ENCODE data around the gene LONRF2.

Gene LONRF2

DNA sequence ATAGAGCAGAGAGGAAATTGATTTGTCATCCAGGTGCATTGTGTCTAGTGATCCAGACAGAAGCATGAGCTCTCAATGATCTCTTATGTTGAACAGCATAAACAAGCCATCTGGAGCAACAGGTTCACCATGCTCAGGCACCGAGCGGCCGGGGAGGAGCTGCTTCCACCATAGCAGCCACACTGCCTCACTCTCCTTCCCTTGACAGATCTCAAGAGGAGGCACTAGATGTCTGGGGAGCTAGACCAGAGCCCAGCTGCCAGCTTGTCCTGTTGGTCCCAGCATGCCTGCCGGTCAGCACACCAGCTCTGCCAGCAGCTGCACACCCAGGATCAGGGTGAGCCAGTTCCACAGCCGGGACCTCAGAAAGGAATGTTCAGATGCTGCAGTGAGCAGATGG, 17.5 kb upstream of the LONRF2 start:
- no peak overlapping the region for H3K9ac ChIP-seq (ENCODE audit: low read length)
- H3K4me3 ChIP-seq (ENCODE audit: low read depth, low read length), result no peak overlapping the region
- H3K27ac ChIP-seq (ENCODE audit: low read depth, low read length), result no peak overlapping the region
- H3K4me1 ChIP-seq (ENCODE audit: control insufficient read depth, insufficient read depth, low read length), result no peaks in the 10 kb centered on the region
- no peaks in the 10 kb centered on the region for H3K36me3 ChIP-seq (ENCODE audit: control insufficient read depth, insufficient read depth, low read length)
- H3K27me3 ChIP-seq (ENCODE audit: control insufficient read depth, insufficient read depth, low read length), result no peaks in the 10 kb centered on the region
- peaks cover 15% of the 10 kb centered on the region for H3K9me3 ChIP-seq (ENCODE audit: control insufficient read depth, insufficient read depth, low read depth, low read length)

DNA sequence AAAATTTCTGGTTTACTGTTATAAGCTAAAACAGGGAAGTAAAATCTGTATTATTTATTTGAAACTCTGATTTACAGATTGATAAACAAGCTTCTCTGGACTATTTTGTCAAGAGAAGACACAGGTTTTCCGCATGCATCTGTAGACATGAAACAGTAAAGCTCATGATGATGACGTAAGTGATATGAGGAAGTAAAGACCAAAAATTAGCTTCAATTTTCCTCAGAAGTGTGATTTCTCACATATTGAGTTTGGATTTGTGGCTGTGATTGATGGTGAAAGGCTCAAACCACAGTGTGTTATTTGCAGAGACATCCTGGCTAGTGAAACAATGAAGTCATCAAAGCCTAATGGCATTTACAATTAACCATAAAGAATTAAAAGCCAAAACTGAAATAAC, 12.6 kb upstream of the LONRF2 start:
- Histone ChIP-seq H3K27me3 (ENCODE audit: control insufficient read depth, insufficient read depth, low read length) (no peaks in the 10 kb centered on the region), H3K4me3 (ENCODE audit: low read depth, low read length) (no peak overlapping the region), H3K27ac (ENCODE audit: low read depth, low read length) (no peak overlapping the region), H3K9ac (ENCODE audit: low read length) (no peak overlapping the region), H3K36me3 (ENCODE audit: control insufficient read depth, insufficient read depth, low read length) (no peaks in the 10 kb centered on the region), H3K9me3 (ENCODE audit: control insufficient read depth, insufficient read depth, low read depth, low read length) (peaks cover 24% of the 10 kb centered on the region), H3K4me1 (ENCODE audit: control insufficient read depth, insufficient read depth, low read length) (no peaks in the 10 kb centered on the region)

DNA sequence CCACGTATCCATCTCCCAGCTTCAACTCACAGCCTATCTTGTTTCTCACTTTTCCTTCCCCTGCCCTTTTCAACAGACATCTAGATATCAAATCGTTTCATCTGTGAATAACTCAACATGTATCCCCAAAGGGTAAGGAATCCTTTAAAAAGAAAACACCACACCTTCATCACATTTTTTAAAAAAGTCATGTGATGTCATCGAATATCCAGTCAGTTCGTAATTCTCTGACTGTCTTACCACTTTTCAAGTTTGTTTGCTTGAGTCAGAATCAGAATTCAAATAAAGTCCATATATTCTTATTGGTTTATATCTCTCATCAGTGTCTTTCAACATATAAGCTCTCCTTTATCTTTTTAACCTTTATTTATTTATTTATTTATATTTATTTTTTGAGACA, 5.4 kb upstream of the LONRF2 start:
- Histone ChIP-seq H3K27me3 (ENCODE audit: control insufficient read depth, insufficient read depth, low read length) (peaks cover 30% of the 10 kb centered on the region), H3K9me3 (ENCODE audit: control insufficient read depth, insufficient read depth, low read depth, low read length) (peaks cover 5% of the 10 kb centered on the region), H3K9ac (ENCODE audit: low read length) (no peak overlapping the region), H3K27ac (ENCODE audit: low read depth, low read length) (no peak overlapping the region), H3K36me3 (ENCODE audit: control insufficient read depth, insufficient read depth, low read length) (no peaks in the 10 kb centered on the region), H3K4me3 (ENCODE audit: low read depth, low read length) (no peak overlapping the region), H3K4me1 (ENCODE audit: control insufficient read depth, insufficient read depth, low read length) (no peaks in the 10 kb centered on the region)

DNA sequence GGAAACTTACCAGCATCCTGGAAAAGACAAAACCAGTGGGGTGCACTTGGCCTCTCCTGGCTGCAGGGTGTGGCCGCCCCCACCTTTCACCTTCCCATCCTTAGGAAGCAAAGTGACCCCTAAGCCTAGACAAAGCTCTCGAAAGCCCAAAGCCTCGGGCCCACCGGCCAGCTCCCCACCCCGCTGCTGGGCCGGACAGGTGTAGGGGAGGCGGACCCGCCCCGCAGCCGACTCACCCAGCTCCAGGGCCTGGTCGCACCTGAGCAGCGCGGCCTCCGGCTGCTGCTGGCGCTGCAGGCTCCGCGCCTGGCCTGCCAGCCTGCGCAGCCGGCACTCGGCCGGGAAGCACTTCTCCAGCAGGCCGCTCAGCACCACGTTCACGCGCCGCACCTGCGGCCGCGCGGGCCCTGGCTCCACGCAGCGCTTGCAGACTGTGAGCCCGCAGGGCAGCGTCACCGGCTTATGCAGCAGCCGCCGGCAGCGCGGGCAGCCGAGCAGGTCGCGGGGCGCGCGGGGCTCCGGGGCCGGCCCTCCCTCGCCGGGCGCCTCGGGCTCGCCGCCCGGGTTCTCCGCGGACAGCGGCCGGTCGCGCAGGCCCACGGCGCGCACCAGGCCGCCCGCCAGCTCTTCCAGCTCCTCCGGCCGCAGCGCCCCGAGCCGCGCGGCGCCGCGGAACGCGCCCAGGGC, 979 bp downstream of the LONRF2 start:
- H3K27me3 ChIP-seq (ENCODE audit: control insufficient read depth, insufficient read depth, low read length), result peaks cover 67% of the 10 kb centered on the region
- H3K4me1 ChIP-seq (ENCODE audit: control insufficient read depth, insufficient read depth, low read length), result no peaks in the 10 kb centered on the region
- peaks cover 18% of the 10 kb centered on the region for H3K9me3 ChIP-seq (ENCODE audit: control insufficient read depth, insufficient read depth, low read depth, low read length)
- H3K36me3 ChIP-seq (ENCODE audit: control insufficient read depth, insufficient read depth, low read length), result no peaks in the 10 kb centered on the region
- H3K9ac ChIP-seq (ENCODE audit: low read length), result peak overlapping the region; percentile 43
- peak overlapping the region; percentile 70 for H3K4me3 ChIP-seq (ENCODE audit: low read depth, low read length)
- H3K27ac ChIP-seq (ENCODE audit: low read depth, low read length), result no peak overlapping the region

DNA sequence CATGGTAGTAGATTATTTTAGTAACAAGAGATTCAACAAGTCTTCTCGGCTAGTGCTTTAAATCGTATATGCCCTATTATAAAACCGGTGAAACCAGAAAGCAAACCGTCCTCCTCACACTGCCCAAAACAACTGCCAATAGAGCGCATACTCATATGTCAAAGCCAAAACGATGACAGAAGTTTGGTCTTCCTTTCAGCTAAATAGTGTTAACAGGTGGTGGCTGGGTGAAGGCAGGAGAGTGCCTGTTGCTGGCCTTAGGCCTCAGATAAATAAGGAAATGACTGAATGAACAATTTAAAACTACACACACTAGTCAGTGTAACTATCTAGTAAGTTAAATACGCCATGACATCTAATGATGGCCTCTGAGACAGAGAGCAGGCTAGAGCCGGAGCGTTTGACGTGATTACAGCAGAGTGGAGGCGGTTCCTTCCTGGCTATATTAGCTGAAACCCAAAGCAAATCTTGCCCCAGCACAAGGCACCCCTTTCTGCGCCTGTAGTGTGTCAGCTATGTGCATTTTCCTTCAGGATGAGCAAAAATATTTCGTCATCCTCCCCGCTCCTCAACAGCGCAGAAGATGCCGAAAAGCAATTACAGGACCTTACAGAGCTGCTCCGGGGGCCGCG, 1.6 kb downstream of the LONRF2 start:
- H3K4me1 ChIP-seq (ENCODE audit: control insufficient read depth, insufficient read depth, low read length), result no peaks in the 10 kb centered on the region
- H3K9me3 ChIP-seq (ENCODE audit: control insufficient read depth, insufficient read depth, low read depth, low read length), result peaks cover 18% of the 10 kb centered on the region
- no peaks in the 10 kb centered on the region for H3K36me3 ChIP-seq (ENCODE audit: control insufficient read depth, insufficient read depth, low read length)
- peak overlapping the region; percentile 70 for H3K4me3 ChIP-seq (ENCODE audit: low read depth, low read length)
- no peak overlapping the region for H3K9ac ChIP-seq (ENCODE audit: low read length)
- H3K27ac ChIP-seq (ENCODE audit: low read depth, low read length), result no peak overlapping the region
- peaks cover 64% of the 10 kb centered on the region for H3K27me3 ChIP-seq (ENCODE audit: control insufficient read depth, insufficient read depth, low read length)

DNA sequence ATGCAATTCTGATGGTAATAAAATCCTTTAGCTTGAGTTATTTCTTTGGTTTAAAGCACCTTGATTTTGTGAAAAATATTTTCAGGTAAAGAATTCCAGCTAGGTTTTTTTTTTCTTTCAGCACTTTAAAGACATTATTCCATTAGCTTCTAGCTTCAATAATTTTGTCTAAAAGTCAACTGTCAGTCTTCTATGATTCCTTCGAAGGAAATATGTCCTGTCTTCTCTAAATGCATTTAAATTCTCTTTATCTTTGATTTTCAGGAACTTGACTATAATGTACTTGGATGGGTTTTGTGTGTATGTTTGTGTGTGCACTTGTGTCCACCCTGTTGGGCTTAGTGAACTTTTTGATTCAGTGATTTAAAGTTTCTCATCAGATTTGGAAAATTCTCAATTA, 4.7 kb downstream of the LONRF2 start:
- H3K27me3 ChIP-seq (ENCODE audit: control insufficient read depth, insufficient read depth, low read length), result peaks cover 36% of the 10 kb centered on the region
- no peak overlapping the region for H3K9ac ChIP-seq (ENCODE audit: low read length)
- H3K27ac ChIP-seq (ENCODE audit: low read depth, low read length), result no peak overlapping the region
- peaks cover 18% of the 10 kb centered on the region for H3K9me3 ChIP-seq (ENCODE audit: control insufficient read depth, insufficient read depth, low read depth, low read length)
- H3K36me3 ChIP-seq (ENCODE audit: control insufficient read depth, insufficient read depth, low read length), result no peaks in the 10 kb centered on the region
- H3K4me1 ChIP-seq (ENCODE audit: control insufficient read depth, insufficient read depth, low read length), result no peaks in the 10 kb centered on the region
- H3K4me3 ChIP-seq (ENCODE audit: low read depth, low read length), result no peak overlapping the region

DNA sequence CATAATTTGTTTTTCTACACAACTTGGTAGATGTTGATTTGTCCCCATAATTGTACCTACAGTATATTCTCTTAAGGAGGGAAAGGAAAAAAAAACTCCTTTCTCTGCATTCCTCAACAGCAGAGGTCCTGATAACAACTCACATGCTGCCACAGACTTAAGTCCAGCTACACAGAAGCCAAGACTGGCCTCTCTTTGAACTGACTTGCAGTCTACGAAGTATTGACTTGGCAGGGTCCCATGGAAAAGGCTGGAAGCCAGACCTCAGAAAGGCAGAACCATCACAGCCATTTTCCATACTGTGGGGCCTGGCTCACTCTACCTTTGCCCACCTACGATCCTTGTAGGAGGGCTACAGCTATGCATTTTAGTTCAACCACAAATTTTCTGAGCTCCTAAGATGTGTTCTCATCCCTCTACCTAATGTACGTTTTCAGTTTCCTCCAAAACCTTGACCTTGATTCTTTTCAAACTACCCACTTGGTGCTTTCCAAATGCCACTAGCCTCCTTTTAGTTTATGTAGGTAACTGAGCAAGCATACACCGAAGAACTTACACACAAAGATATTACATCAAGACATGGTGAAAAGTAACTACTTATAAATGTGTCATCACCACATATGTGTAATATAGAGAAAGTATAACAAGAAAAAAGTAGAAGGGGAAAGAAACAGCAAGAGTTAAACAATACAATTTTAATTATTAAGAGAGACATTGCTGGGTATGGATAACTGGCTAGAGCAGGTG, 12.2 kb downstream of the LONRF2 start:
- Histone ChIP-seq H3K27ac (ENCODE audit: low read depth, low read length) (no peak overlapping the region), H3K4me1 (ENCODE audit: control insufficient read depth, insufficient read depth, low read length) (no peaks in the 10 kb centered on the region), H3K9me3 (ENCODE audit: control insufficient read depth, insufficient read depth, low read depth, low read length) (no peaks in the 10 kb centered on the region)

DNA sequence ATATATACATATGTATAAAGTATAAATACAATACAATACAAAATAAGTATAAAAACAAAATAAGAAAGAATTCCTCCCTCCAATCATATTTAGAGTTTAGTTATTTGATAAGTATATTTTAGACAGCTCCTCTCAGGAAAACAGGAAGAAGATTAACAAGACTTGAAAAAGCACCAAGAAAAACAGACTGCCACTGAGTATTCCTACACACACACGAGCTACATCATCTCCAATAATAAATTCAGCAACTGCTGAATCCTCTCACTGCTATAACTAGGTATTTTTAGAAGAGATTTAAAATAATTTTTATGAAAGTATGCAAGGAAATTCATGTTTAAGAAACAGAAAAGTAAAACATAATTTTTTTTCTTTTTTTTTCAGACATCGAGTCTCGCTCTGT, 13.0 kb downstream of the LONRF2 start:
- Histone ChIP-seq H3K4me1 (ENCODE audit: control insufficient read depth, insufficient read depth, low read length) (no peaks in the 10 kb centered on the region), H3K27ac (ENCODE audit: low read depth, low read length) (no peak overlapping the region), H3K4me3 (ENCODE audit: low read depth, low read length) (no peak overlapping the region)

More for the DNA sequence above, 12.2 kb downstream of the LONRF2 start:
- Histone ChIP-seq H3K36me3 (ENCODE audit: control insufficient read depth, insufficient read depth, low read length) (no peaks in the 10 kb centered on the region), H3K4me3 (ENCODE audit: low read depth, low read length) (no peak overlapping the region), H3K9ac (ENCODE audit: low read length) (no peak overlapping the region), H3K27me3 (ENCODE audit: control insufficient read depth, insufficient read depth, low read length) (no peaks in the 10 kb centered on the region)

DNA sequence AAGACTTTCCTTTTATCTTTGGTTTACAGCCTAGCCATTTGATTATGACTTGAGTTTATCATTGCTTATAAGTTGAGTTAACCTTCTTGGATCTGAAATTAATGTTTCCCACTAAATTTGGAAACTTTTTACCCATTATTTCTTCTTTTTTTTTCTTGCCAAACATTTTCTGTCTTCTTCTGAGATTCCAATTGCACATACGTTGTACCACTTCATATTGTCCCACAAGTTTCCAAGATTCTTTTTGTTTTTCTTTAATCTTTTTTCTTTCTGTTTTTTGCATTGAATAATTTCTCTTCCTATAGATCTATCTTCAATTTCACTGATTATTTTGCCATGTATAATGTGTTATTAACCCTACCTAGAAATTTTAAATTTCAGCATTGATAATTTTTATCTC, 18.6 kb downstream of the LONRF2 start:
- Histone ChIP-seq H3K27ac (ENCODE audit: low read depth, low read length) (no peak overlapping the region), H3K9me3 (ENCODE audit: control insufficient read depth, insufficient read depth, low read depth, low read length) (no peaks in the 10 kb centered on the region; the same call in 1 of the 2 replicates), H3K36me3 (ENCODE audit: control insufficient read depth, insufficient read depth, low read length) (no peaks in the 10 kb centered on the region), H3K27me3 (ENCODE audit: control insufficient read depth, insufficient read depth, low read length) (no peaks in the 10 kb centered on the region), H3K4me1 (ENCODE audit: control insufficient read depth, insufficient read depth, low read length) (no peaks in the 10 kb centered on the region), H3K4me3 (ENCODE audit: low read depth, low read length) (no peak overlapping the region), H3K9ac (ENCODE audit: low read length) (no peak overlapping the region)

More for the DNA sequence above, 13.0 kb downstream of the LONRF2 start:
- Histone ChIP-seq H3K36me3 (ENCODE audit: control insufficient read depth, insufficient read depth, low read length) (no peaks in the 10 kb centered on the region), H3K9me3 (ENCODE audit: control insufficient read depth, insufficient read depth, low read depth, low read length) (no peaks in the 10 kb centered on the region), H3K27me3 (ENCODE audit: control insufficient read depth, insufficient read depth, low read length) (no peaks in the 10 kb centered on the region), H3K9ac (ENCODE audit: low read length) (no peak overlapping the region)

DNA sequence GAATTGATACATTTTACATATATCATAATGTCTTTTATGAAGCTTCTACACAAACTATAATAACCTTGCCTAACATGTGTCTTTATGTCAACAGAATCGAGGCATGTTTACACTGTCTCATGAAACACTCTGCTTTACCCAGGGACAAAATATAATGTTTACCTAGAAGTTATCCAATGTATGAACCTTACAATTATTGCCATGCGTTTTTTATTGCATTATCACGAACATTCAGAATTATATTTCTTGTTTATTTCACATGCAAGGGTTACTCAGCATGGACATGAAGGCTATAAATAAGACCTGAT, 19.8 kb downstream of the LONRF2 start:
- no peak overlapping the region for H3K27ac ChIP-seq (ENCODE audit: low read depth, low read length)
- no peaks in the 10 kb centered on the region for H3K36me3 ChIP-seq (ENCODE audit: control insufficient read depth, insufficient read depth, low read length)
- H3K4me3 ChIP-seq (ENCODE audit: low read depth, low read length), result no peak overlapping the region
- H3K9me3 ChIP-seq (ENCODE audit: control insufficient read depth, insufficient read depth, low read depth, low read length), result no peaks in the 10 kb centered on the region; the same call in 1 of the 2 replicates
- H3K9ac ChIP-seq (ENCODE audit: low read length), result no peak overlapping the region
- no peaks in the 10 kb centered on the region for H3K4me1 ChIP-seq (ENCODE audit: control insufficient read depth, insufficient read depth, low read length)
- H3K27me3 ChIP-seq (ENCODE audit: control insufficient read depth, insufficient read depth, low read length), result no peaks in the 10 kb centered on the region

DNA sequence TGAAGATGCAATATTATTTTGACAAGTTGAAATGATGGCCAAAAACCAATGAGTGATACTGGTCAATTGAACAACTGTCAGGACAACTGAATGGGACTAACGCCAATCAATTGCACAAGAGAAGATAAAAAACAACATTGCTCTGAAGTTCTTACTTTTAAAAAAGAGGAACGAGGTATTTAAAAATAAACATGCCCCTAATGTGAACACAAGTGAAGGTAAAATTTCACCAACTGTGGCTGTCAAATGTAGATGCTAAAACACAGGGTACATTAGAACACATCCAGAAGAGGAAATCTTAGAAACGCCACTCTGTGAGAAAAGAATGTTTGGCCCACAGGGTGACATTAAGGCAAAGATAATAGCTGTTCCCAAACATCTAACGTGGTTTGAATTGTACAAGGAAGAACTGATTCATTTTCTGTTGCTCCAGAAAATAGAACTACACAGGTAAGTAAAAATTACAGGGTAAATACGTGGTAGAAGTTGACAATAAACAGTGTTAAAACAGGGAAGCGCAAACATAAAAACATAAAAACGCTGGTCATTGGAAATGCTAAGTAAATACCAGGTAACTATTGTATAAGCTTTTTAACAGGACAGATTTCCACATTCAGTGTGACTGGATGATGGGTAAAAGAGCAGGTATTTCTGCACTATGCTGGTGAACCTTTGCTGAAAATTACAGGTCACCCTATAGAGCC, 20.3 kb downstream of the LONRF2 start:
- Histone ChIP-seq H3K36me3 (ENCODE audit: control insufficient read depth, insufficient read depth, low read length) (no peaks in the 10 kb centered on the region), H3K27ac (ENCODE audit: low read depth, low read length) (no peak overlapping the region)

More for the DNA sequence above, 20.3 kb downstream of the LONRF2 start:
- H3K9ac ChIP-seq (ENCODE audit: low read length), result no peak overlapping the region
- no peaks in the 10 kb centered on the region; the same call in 1 of the 2 replicates for H3K9me3 ChIP-seq (ENCODE audit: control insufficient read depth, insufficient read depth, low read depth, low read length)
- no peak overlapping the region for H3K4me3 ChIP-seq (ENCODE audit: low read depth, low read length)
- no peaks in the 10 kb centered on the region for H3K27me3 ChIP-seq (ENCODE audit: control insufficient read depth, insufficient read depth, low read length)
- no peaks in the 10 kb centered on the region for H3K4me1 ChIP-seq (ENCODE audit: control insufficient read depth, insufficient read depth, low read length)
